Activated naive CD4-positive, alpha-beta T cell treated with anti-CD3 and anti-CD28 coated beads, Interleukin-2, amount 50 U/mL, for 24 hours (primary cell): ENCODE results near the gene GPC4.

Source experiments
- H3K27ac Mint-ChIP-seq: one replicate; pipeline ENCODE4 v1.8.0; 2021; ENCODE audit warnings: mild to moderate bottlenecking, mixed read lengths
- H3K27me3 Mint-ChIP-seq: one replicate; pipeline ENCODE4 v1.8.0; 2021; ENCODE audit warnings: mixed read lengths
- H3K36me3 Mint-ChIP-seq: one replicate; pipeline ENCODE4 v1.8.0; 2021; ENCODE audit warnings: mixed read lengths
- H3K4me1 Mint-ChIP-seq: one replicate; pipeline ENCODE4 v1.8.0; 2021; ENCODE audit warnings: mixed read lengths
- H3K4me3 Mint-ChIP-seq: one replicate; pipeline ENCODE4 v1.8.0; 2021; ENCODE audit warnings: mild to moderate bottlenecking, mixed read lengths
- H3K9me3 Mint-ChIP-seq: one replicate; pipeline ENCODE4 v1.8.0; 2021; ENCODE audit warnings: mixed read lengths

The GPC4 gene

GRCh38 chrX:133417364-133417763, 2.1 kb upstream of the GPC4 start:
- Mint-ChIP-seq H3K27ac (no peak overlapping the region), H3K27me3 (peaks cover 22% of the 10 kb centered on the region), H3K4me1 (peaks cover 8% of the 10 kb centered on the region), H3K36me3 (no peaks in the 10 kb centered on the region), H3K9me3 (no peaks in the 10 kb centered on the region), H3K4me3 (no peak overlapping the region)

DNA sequence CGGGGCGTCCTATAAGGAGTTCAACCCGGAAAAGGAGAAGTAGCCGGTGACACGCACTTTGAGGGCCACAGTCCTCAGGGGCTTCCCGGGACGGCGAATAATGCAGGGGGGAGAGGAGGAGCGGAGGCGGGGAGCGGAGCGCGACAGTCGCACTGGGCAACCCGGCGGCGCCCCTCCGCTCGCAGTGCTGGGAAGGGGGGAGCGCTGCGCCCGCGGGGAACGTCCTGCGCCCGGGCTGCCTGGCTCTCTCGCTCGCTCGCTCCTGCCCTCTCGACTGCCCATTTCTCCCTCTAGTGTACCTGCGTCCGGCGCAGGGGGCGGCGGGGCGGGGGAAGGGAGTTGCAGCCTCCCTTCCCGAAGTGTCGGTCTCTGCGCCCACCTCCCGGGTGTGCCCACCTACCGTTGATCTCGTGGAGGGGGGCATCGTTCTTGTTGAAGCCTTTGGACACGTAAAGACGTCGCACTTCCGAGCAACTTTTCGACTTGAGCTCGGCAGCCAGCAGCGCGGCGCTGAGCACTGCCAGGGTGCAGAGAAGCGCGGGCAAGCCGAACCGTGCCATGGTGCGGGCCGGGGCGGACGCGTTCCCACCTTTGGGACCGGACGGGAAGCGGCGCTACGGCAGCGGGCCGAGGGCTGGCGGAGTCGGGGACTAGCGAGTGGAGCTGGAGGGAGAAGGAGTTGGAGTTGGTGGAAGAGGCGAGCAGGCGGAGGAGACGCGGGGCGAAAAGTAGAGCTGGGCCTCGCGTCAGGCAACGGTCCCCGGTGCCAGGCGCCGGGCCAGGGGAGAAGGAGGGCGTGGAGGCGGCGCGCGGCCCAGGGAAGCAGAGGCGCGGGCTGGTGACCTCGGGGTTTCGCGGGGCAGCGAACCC, 648 bp downstream of the GPC4 start:
- H3K4me1 Mint-ChIP-seq, result peaks cover 8% of the 10 kb centered on the region
- H3K4me3 Mint-ChIP-seq, result peak overlapping the region; percentile 26
- H3K27ac Mint-ChIP-seq, result no peak overlapping the region
- no peaks in the 10 kb centered on the region for H3K36me3 Mint-ChIP-seq
- H3K27me3 Mint-ChIP-seq, result peaks cover 17% of the 10 kb centered on the region
- H3K9me3 Mint-ChIP-seq, result no peaks in the 10 kb centered on the region

- Mint-ChIP-seq H3K36me3 (no peaks in the 10 kb centered on the region), H3K27ac (no peak overlapping the region), H3K4me3 (no peak overlapping the region)
Measured at GRCh38 chrX:133413218-133413925, 1.9 kb downstream of the GPC4 start.

GRCh38 chrX:133412665-133413064, 2.6 kb downstream of the GPC4 start:
- peaks cover 10% of the 10 kb centered on the region for H3K27me3 Mint-ChIP-seq
- H3K4me3 Mint-ChIP-seq, result no peak overlapping the region
- H3K4me1 Mint-ChIP-seq, result peaks cover 8% of the 10 kb centered on the region
- H3K27ac Mint-ChIP-seq, result no peak overlapping the region
- no peaks in the 10 kb centered on the region for H3K9me3 Mint-ChIP-seq
- no peaks in the 10 kb centered on the region for H3K36me3 Mint-ChIP-seq

More at GRCh38 chrX:133413218-133413925, 1.9 kb downstream of the GPC4 start:
- H3K4me1 Mint-ChIP-seq, result peaks cover 8% of the 10 kb centered on the region
- H3K9me3 Mint-ChIP-seq, result no peaks in the 10 kb centered on the region
- peaks cover 13% of the 10 kb centered on the region for H3K27me3 Mint-ChIP-seq

DNA sequence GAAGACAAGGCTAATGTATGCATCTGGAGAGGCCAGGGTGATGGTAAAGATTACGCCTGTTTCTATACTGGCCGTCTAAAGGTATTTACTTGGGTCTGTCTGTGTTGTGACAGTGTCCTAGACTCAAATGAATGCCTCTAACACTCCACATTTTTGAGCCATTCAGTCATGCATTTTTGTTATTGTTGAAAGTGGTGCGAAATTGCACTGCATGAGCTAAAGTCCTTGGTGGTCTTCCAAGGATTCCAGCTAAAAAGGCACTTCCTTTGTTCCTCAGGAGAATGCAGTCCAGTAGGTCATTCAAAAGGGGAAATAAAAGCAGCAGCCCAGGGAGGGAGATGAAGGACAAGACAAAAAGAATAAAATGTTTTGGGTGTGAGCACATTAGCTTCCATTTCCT, 3.0 kb downstream of the GPC4 start:
- Mint-ChIP-seq H3K27me3 (peaks cover 10% of the 10 kb centered on the region), H3K36me3 (no peaks in the 10 kb centered on the region), H3K27ac (no peak overlapping the region), H3K4me1 (peaks cover 8% of the 10 kb centered on the region), H3K9me3 (no peaks in the 10 kb centered on the region), H3K4me3 (no peak overlapping the region)

DNA sequence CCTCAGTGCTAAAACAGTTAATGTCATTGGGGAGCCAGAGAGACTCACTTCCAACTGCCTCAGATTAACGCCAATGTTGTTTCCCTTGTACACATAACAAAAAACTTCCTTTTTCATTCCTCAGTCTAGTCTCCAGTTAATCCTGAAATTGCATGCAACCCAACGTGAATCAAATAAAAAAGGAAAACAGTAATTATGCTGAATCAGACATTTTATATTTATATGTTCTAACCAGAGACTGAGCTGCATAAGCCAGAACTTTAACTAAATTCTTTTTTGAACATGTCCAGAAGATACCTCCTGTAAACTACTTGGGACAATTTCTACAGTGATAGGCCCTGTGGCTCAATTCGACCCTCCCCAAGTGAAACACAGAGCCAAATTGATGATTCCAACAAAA, 4.7 kb downstream of the GPC4 start:
- Mint-ChIP-seq H3K36me3 (no peaks in the 10 kb centered on the region), H3K4me1 (peaks cover 8% of the 10 kb centered on the region), H3K9me3 (no peaks in the 10 kb centered on the region), H3K4me3 (no peak overlapping the region), H3K27me3 (peaks cover 2% of the 10 kb centered on the region), H3K27ac (no peak overlapping the region)

DNA sequence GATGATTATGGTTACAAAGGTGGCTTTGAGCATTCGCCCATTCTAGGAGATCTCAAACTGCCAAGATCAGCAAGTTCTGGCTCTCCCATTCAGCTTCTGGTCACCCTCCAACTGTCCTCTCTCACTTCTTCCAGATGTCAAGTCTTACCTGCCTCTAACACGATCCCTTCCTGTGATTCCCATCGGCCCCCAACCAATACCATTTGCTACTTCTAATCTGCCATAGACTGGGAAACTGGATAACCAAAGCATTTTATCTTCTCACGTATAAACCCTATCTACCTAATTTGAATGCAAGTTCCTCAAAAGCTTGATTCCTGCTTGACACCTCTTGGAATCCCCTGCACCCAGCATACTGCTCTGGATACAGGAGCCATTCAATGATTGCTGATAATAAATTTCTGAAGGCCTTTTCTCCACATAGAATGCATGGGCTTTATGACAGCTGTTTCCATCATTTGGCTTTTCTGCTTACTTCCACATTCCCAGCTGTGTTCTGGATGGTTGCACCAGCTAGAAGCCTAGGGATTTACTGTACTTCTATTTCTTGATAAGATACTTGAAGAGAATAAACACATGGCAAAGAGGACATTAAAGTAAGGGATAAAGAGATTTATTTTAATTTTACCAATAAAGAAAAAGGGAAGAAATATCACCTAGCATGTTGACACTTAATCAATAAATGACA, 9.6 kb downstream of the GPC4 start:
- Mint-ChIP-seq H3K4me1 (peaks cover 5% of the 10 kb centered on the region), H3K27ac (no peak overlapping the region), H3K36me3 (no peaks in the 10 kb centered on the region), H3K9me3 (no peaks in the 10 kb centered on the region), H3K27me3 (no peaks in the 10 kb centered on the region), H3K4me3 (no peak overlapping the region)

GRCh38 chrX:133403984-133404383, 11.3 kb downstream of the GPC4 start:
- no peak overlapping the region for H3K27ac Mint-ChIP-seq
- H3K4me1 Mint-ChIP-seq, result peaks cover 5% of the 10 kb centered on the region
- H3K4me3 Mint-ChIP-seq, result no peak overlapping the region
- no peaks in the 10 kb centered on the region for H3K36me3 Mint-ChIP-seq
- H3K9me3 Mint-ChIP-seq, result no peaks in the 10 kb centered on the region
- no peaks in the 10 kb centered on the region for H3K27me3 Mint-ChIP-seq

- Mint-ChIP-seq H3K36me3 (no peaks in the 10 kb centered on the region), H3K9me3 (no peaks in the 10 kb centered on the region), H3K27ac (no peak overlapping the region), H3K4me1 (peaks cover 5% of the 10 kb centered on the region), H3K4me3 (no peak overlapping the region), H3K27me3 (no peaks in the 10 kb centered on the region)
Measured at GRCh38 chrX:133402830-133403625, 12.3 kb downstream of the GPC4 start.

DNA sequence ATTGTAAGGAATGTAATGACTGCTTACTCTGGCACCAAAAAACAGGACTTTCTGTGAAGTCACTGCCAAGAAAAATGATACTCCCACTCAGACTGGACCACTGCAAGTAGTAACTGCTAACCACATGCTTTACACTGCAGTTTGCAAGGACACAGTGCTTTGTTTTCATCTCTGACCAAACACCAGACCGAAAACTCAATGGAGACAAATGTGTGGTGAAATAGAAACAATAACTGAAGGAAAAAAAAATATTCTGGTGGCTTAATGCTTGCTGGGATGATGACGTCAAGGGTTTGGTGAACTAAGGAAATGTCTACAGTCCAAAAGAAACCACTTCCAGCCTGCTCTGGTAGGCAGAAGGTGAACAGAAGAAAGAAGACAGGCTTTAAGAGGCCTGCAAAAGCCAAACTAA, 13.2 kb downstream of the GPC4 start:
- H3K27ac Mint-ChIP-seq, result no peak overlapping the region
- no peaks in the 10 kb centered on the region for H3K9me3 Mint-ChIP-seq
- peaks cover 5% of the 10 kb centered on the region for H3K4me1 Mint-ChIP-seq
- no peaks in the 10 kb centered on the region for H3K36me3 Mint-ChIP-seq
- no peaks in the 10 kb centered on the region for H3K27me3 Mint-ChIP-seq
- H3K4me3 Mint-ChIP-seq, result no peak overlapping the region

GRCh38 chrX:133401536-133401935, 13.8 kb downstream of the GPC4 start:
- no peaks in the 10 kb centered on the region for H3K27me3 Mint-ChIP-seq
- no peaks in the 10 kb centered on the region for H3K9me3 Mint-ChIP-seq
- no peak overlapping the region for H3K4me3 Mint-ChIP-seq
- peaks cover 5% of the 10 kb centered on the region for H3K4me1 Mint-ChIP-seq
- H3K36me3 Mint-ChIP-seq, result no peaks in the 10 kb centered on the region
- H3K27ac Mint-ChIP-seq, result no peak overlapping the region

GRCh38 chrX:133399411-133399810, 15.9 kb downstream of the GPC4 start:
- Mint-ChIP-seq H3K9me3 (no peaks in the 10 kb centered on the region), H3K4me1 (peaks cover 5% of the 10 kb centered on the region), H3K27me3 (no peaks in the 10 kb centered on the region), H3K27ac (no peak overlapping the region), H3K36me3 (no peaks in the 10 kb centered on the region), H3K4me3 (no peak overlapping the region)

DNA sequence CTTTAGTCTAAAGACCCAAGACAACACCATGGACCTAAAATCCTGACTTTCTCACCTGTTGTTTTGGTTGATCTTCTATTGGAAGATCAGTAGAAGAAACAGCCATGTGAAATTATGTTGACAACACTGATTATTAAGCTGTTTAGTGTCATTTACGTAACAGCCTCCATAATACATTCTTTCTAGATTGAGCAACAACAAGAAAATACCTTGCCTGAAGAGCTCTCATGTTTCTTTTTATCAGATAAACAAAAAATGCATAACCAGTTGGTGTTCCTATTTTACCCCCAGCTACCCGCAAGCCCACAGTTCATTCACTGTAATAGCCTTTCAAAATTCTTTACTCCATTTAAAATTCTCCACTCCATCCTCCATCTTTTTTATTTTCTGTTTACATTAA, 20.5 kb downstream of the GPC4 start:
- Mint-ChIP-seq H3K4me3 (no peak overlapping the region), H3K4me1 (no peaks in the 10 kb centered on the region), H3K36me3 (no peaks in the 10 kb centered on the region), H3K27ac (no peak overlapping the region), H3K9me3 (no peaks in the 10 kb centered on the region), H3K27me3 (no peaks in the 10 kb centered on the region)

DNA sequence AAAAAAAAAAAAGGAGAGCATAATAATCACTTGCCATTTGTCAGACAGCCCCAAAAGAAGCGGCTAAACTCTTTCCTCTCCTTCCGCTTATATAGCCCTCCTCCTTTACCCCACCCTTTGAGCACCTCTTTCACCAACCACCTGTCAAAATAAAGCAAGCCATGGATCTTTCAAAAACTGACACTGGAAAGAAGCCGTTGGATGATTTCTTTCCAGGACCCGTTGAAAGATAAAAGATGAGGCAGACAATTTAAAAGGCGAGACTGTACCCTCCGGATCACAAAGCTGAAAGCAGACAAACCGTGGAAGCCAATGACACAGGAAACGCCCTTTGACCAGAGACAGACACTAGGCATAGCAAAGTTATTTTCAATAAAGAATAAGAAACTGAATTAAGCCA, 22.6 kb downstream of the GPC4 start:
- Mint-ChIP-seq H3K4me3 (no peak overlapping the region), H3K36me3 (no peaks in the 10 kb centered on the region), H3K27ac (no peak overlapping the region), H3K27me3 (no peaks in the 10 kb centered on the region), H3K4me1 (no peaks in the 10 kb centered on the region), H3K9me3 (no peaks in the 10 kb centered on the region)

DNA sequence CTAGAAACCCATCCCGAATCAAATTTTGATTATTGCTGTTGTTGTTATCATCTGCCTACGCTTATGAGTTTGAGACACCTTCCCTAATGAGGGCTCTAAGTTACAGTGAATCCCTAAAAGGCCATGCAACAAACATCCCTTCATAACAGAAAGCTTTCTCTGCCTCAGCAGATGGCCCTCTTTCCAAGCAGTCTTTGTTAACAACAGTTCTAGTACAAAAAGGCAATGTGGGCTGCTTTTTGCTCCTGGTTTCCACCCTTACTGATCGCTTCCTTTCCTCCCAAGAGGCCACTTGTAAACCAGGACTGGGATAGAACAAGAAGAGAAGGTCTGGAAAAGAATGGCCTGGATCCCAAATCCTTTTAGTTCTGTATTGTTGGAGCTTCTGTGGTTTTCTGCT, 24.2 kb downstream of the GPC4 start:
- no peaks in the 10 kb centered on the region for H3K9me3 Mint-ChIP-seq
- no peaks in the 10 kb centered on the region for H3K4me1 Mint-ChIP-seq
- no peaks in the 10 kb centered on the region for H3K27me3 Mint-ChIP-seq
- H3K36me3 Mint-ChIP-seq, result no peaks in the 10 kb centered on the region
- no peak overlapping the region for H3K27ac Mint-ChIP-seq
- H3K4me3 Mint-ChIP-seq, result no peak overlapping the region
